Measurements from ENCODE around the gene SULT1A2. TPM values are rescaled to one million over a fixed set of nuclear protein-coding genes. Genes with fewer than 3 reads are reported as not detected.

The SULT1A2 gene
- total RNA-seq, 3 donors from 2014 or later = 0.73 to 1.6 (median 1.3) TPM

DNA sequence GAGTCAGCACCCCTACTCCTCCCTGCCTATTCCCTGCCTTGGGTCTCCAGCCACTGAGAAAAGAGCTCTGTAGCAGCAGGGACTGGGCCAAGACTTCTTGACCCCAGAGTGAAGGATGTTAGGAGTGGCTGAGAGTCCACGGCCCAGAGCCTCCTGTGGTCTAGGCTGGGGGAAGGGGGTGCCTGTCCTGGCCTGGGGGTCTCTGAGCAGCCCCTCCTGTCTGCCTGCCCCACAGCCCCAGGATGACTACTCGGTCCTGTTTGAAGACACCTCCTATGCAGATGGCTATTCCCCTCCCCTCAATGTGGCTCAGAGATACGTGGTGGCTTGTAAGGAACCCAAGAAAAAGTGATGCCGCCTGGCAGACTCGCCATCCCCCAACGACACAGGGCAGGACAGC, 5.5 kb downstream of the SULT1A2 start:
- Histone ChIP-seq H3K36me3 (no peaks in the 10 kb centered on the region), H3K27me3 (no peaks in the 10 kb centered on the region), H3K9me3 (no peaks in the 10 kb centered on the region), H3K4me1 (no peaks in the 10 kb centered on the region), H3K27ac (no peak overlapping the region), H3K4me3 (no peak overlapping the region)
- TF ChIP-seq POLR2AphosphoS5 (IDR thresholded peaks at IDR 0.05) = no peak
- no peak for DNase-seq (ENCODE audit: low spot score in 2 of 2)
- intact Hi-C loops (cut with DNase I; ENCODE audit: low total_unique reads) = no loop called here

DNA sequence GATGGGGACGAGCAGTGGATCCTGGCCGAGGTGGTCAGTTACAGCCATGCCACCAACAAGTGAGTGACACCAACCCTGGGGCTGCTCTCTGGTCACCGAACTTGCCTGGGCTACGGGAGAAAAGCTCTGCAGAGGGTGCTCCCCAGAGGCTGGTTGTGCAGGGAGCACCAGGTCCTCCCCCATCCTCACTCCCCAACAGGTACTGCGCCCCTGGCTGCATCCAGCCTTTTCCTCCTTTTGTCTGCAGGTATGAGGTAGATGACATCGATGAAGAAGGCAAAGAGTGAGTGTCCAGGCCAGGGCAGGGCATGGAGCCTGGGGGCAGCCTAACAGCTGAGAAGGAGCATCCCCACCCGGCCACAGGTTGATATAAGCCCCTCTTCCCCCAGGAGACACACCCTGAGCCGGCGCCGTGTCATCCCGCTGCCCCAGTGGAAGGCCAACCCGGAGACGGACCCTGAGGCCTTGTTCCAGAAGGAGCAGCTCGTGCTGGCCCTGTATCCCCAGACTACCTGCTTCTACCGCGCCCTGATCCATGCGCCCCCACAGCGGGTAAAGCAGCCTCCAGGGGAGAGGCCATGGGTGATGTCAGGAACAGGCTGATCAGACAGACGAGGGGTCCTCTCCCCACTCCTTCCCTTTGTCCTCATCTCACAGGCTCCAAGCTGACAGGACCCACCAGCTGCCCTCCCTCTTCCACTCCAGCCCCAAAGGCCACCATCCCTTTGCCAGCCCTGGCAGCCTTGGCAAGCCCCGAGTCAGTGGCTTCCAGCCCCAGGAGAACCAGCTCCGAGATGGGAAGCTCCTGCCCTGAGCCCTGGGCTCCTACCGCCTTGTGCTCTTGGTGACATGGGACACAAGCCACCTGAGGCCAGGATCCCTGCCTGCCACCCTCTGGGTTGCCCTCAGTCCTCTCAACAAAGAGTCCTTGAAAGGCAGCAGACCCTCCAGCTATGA, 6.2 kb downstream of the SULT1A2 start:
- TF ChIP-seq POLR2A (IDR thresholded peaks at IDR 0.05) (no peak), POLR2AphosphoS5 (IDR thresholded peaks at IDR 0.05) (no peak)
- TF ChIP-seq, protein P1, sequence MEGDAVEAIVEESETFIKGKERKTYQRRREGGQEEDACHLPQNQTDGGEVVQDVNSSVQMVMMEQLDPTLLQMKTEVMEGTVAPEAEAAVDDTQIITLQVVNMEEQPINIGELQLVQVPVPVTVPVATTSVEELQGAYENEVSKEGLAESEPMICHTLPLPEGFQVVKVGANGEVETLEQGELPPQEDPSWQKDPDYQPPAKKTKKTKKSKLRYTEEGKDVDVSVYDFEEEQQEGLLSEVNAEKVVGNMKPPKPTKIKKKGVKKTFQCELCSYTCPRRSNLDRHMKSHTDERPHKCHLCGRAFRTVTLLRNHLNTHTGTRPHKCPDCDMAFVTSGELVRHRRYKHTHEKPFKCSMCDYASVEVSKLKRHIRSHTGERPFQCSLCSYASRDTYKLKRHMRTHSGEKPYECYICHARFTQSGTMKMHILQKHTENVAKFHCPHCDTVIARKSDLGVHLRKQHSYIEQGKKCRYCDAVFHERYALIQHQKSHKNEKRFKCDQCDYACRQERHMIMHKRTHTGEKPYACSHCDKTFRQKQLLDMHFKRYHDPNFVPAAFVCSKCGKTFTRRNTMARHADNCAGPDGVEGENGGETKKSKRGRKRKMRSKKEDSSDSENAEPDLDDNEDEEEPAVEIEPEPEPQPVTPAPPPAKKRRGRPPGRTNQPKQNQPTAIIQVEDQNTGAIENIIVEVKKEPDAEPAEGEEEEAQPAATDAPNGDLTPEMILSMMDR (IDR thresholded peaks at IDR 0.05) = no peak
- no peaks in the 10 kb centered on the region for H3K9me3 ChIP-seq
- intact Hi-C loops (cut with DNase I; ENCODE audit: low total_unique reads) = no loop called here
- no peak for DNase-seq (ENCODE audit: low spot score in 2 of 2)
- H3K27ac ChIP-seq = no peak overlapping the region
- no peaks in the 10 kb centered on the region for H3K36me3 ChIP-seq
- H3K4me3 ChIP-seq = no peak overlapping the region
- no peaks in the 10 kb centered on the region for H3K4me1 ChIP-seq
- H3K27me3 ChIP-seq = no peaks in the 10 kb centered on the region

DNA sequence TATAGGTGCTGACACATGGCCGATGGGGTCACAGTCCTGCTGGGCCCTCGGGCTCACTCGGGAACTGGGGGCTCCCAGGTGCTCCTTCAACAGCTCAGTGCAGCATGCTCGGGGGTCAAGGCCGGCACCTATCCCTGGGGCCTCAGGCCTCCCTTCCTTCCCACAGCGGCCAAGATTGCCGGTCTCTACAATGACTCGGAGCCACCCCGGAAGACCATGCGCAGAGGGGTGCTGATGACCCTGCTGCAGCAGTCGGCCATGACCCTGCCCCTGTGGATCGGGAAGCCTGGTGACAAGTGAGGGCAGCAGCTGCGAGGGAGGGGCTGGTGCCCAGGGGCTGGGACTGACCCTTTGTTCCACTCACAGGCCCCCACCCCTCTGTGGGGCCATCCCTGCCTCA, 6.9 kb downstream of the SULT1A2 start:
- no peak for DNase-seq (ENCODE audit: low spot score in 2 of 2)
- H3K36me3 ChIP-seq = peaks cover 4% of the 10 kb centered on the region
- H3K27me3 ChIP-seq = no peaks in the 10 kb centered on the region
- H3K9me3 ChIP-seq = no peaks in the 10 kb centered on the region
- H3K4me1 ChIP-seq = no peaks in the 10 kb centered on the region
- TF ChIP-seq POLR2A (IDR thresholded peaks at IDR 0.05) = no peak
- TF ChIP-seq, protein P1 (IDR thresholded peaks at IDR 0.05) = no peak
- TF ChIP-seq POLR2AphosphoS5 (IDR thresholded peaks at IDR 0.05) = no peak
- intact Hi-C loops (cut with DNase I; ENCODE audit: low total_unique reads) = no loop called here
- H3K27ac ChIP-seq = no peak overlapping the region
- H3K4me3 ChIP-seq = no peak overlapping the region

DNA sequence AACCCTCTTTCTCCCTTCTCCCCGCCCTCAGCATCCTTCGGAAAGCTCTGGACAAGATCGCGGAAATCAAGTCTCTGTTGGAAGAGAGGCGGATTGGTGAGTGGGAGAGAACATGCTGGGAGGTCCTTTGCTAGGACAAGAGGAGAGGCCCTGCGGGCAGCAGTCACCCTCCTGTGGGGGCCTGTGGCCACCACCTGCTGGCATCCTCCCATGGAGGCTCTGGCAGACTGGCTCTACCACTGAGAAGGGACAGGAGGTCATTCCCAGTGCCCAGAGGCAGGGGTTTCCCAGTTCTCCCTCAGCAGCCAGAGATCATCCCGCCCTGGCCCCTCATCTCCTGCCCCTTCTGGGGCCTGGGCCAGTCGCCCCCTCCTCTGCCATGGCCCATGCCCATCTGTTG, 7.8 kb downstream of the SULT1A2 start:
- TF ChIP-seq POLR2A (IDR thresholded peaks at IDR 0.05) (no peak), POLR2AphosphoS5 (IDR thresholded peaks at IDR 0.05) (no peak)
- TF ChIP-seq, protein P1 (IDR thresholded peaks at IDR 0.05) = no peak
- no peak for DNase-seq (ENCODE audit: low spot score in 2 of 2)
- peaks cover 4% of the 10 kb centered on the region for H3K36me3 ChIP-seq

DNA sequence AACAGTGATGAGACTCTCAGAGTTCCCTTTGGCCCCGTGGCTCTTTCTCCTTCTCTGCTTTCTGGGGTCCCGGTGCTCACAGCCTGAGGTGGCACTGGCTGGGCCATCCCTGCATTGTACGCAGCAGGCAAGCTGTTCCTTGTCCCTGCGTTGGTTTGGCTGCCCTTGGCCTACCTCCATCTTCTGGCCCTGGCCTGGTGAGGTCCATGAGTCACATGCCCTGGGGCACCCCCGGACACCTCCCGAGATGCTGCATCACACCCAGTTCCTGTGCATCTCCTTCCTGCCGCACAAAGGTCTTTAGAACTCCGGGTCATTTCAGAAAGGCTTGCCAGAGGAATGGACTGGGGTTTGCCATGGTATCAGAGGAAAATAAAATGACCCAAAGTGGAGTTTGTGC, 9.5 kb downstream of the SULT1A2 start:
- no peak for DNase-seq (ENCODE audit: low spot score in 2 of 2)
- Histone ChIP-seq H3K27me3 (no peaks in the 10 kb centered on the region), H3K36me3 (peaks cover 4% of the 10 kb centered on the region), H3K9me3 (no peaks in the 10 kb centered on the region), H3K4me3 (no peak overlapping the region), H3K4me1 (no peaks in the 10 kb centered on the region), H3K27ac (no peak overlapping the region)
- intact Hi-C loops (cut with DNase I; ENCODE audit: low total_unique reads) = no loop called here
- TF ChIP-seq POLR2AphosphoS5 (IDR thresholded peaks at IDR 0.05) (no peak), POLR2A (IDR thresholded peaks at IDR 0.05) (no peak)
- TF ChIP-seq, protein P1 (IDR thresholded peaks at IDR 0.05) = no peak

More for the DNA sequence above, 7.8 kb downstream of the SULT1A2 start:
- Histone ChIP-seq H3K27me3 (no peaks in the 10 kb centered on the region), H3K27ac (no peak overlapping the region), H3K9me3 (no peaks in the 10 kb centered on the region), H3K4me1 (no peaks in the 10 kb centered on the region), H3K4me3 (no peak overlapping the region)
- intact Hi-C loops (cut with DNase I; ENCODE audit: low total_unique reads) = no loop called here

All from breast epithelium (tissue), 4 donors.